ENCODE data around the gene LCE2A.
"Not testable (repeated sequence)": the region's sequence is repeated elsewhere in the genome, so short reads cannot be mapped to it uniquely, and the experiment has no call there.

The LCE2A gene

DNA sequence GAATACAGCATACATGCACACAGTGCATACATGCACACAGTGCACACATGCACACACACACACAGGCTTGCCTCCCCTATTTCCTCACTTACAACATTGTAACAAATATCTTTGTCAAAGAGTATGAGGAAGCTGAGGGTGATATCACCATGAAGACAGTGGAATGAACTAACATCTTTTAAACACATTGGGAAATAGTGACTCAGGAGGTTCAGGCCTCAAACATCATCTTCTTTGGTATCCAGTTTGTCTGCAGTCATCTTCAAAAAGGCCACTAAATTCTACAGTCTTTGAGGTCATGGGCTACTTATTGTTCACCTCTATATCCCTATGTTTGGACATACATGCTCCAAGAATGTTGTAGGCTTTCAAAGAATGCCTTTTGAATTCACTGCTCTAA lies 14.3 kb upstream of the LCE2A start:
- no peak for DNase-seq (ENCODE audit: extremely low read depth, insufficient read length)
- TF ChIP-seq, protein P1, sequence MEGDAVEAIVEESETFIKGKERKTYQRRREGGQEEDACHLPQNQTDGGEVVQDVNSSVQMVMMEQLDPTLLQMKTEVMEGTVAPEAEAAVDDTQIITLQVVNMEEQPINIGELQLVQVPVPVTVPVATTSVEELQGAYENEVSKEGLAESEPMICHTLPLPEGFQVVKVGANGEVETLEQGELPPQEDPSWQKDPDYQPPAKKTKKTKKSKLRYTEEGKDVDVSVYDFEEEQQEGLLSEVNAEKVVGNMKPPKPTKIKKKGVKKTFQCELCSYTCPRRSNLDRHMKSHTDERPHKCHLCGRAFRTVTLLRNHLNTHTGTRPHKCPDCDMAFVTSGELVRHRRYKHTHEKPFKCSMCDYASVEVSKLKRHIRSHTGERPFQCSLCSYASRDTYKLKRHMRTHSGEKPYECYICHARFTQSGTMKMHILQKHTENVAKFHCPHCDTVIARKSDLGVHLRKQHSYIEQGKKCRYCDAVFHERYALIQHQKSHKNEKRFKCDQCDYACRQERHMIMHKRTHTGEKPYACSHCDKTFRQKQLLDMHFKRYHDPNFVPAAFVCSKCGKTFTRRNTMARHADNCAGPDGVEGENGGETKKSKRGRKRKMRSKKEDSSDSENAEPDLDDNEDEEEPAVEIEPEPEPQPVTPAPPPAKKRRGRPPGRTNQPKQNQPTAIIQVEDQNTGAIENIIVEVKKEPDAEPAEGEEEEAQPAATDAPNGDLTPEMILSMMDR (IDR thresholded peaks at IDR 0.05; ENCODE audit: insufficient read depth, low read length, poor library complexity, severe bottlenecking), result no peak
- Histone ChIP-seq H3K27me3 (replicated peaks; ENCODE audit: control insufficient read depth, insufficient read depth, low read length) (no peaks in the 10 kb centered on the region), H3K4me3 (replicated peaks; ENCODE audit: low read depth, low read length) (no peak overlapping the region), H3K36me3 (ENCODE audit: control insufficient read depth, insufficient read depth, low read length) (no peaks in the 10 kb centered on the region)

DNA sequence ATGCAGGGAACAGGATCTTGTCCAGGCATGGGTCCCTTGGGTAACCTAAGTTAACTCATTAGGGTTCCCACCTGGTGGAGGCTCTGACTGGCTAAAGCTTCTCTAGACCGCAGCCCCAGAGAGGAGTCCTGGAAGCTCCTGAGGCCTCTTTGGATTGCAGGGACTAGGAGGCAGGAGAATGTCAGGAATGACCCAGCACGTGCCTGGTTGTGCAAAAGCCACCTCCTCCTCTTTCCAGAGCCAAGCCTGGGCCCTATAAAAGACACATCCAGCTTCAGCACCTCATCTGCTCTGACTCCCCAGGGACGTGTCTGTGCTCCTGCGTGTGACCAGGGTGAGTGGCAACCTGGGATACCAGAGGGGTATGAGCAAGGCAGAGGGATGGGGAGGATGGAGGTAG lies 12.3 kb upstream of the LCE2A start, which contains the start of gene LCE2B:
Gene LCE2B, plus strand, starts transcription at position 301 of the 400 bp plus-strand sequence. CDS start 721 bp downstream, outside the sequence.
- H3K27me3 ChIP-seq (replicated peaks; ENCODE audit: control insufficient read depth, insufficient read depth, low read length); H3K4me3 ChIP-seq (replicated peaks; ENCODE audit: low read depth, low read length); H3K36me3 ChIP-seq (ENCODE audit: control insufficient read depth, insufficient read depth, low read length); DNase-seq (ENCODE audit: extremely low read depth, insufficient read length): not testable (repeated sequence)

DNA sequence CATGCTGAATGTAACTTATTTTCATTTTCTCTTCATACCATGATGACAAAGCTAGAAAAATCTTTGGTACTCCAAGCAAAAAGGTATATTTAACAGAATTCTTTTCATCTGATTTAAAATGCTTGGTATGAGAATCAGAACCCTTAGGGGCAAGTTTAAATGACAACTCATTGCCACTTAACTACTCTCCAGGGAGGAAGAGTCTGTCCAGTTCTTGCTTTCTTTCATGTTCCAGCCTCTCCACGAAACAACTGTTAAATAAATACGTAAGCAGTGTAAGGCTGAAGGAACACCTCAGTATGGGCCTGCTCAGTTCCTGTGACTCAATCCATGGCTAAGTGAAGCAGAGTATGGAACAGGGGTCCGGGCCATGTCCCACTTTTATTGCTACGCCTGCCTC lies 1.6 kb downstream of the LCE2A start:
- Histone ChIP-seq H3K4me3 (replicated peaks; ENCODE audit: low read depth, low read length) (no peak overlapping the region), H3K27me3 (replicated peaks; ENCODE audit: control insufficient read depth, insufficient read depth, low read length) (no peaks in the 10 kb centered on the region; the same call in 1 of the 2 replicates), H3K36me3 (ENCODE audit: control insufficient read depth, insufficient read depth, low read length) (no peaks in the 10 kb centered on the region)
- TF ChIP-seq, protein P1 (IDR thresholded peaks at IDR 0.05; ENCODE audit: insufficient read depth, low read length, poor library complexity, severe bottlenecking), result no peak
- no peak for DNase-seq (ENCODE audit: extremely low read depth, insufficient read length)

DNA sequence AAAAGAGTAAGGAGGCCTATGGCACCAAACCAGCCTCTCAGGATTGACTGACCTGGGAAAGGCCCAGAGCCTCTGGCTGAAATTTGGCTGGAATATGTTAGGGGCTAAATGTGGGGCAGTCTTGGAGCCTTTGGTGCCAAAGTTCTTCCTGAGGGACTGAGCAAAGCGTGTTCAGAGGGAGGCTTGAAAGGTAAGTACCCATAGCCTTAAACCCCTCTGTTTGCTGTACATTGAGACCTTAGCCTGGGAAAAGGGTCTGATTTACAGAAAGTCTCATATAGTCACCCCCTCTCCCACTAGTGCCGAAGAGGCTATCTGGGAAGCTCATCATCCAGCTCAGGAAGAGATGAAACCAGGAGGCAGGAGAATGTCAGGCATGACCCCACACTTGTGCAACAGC lies 9.7 kb downstream of the LCE2A start, which contains the start of gene LCE4A:
Gene LCE4A, plus strand, starts transcription at position 301 of the 400 bp plus-strand sequence. CDS start 916 bp downstream, outside the sequence.
- Histone ChIP-seq H3K27me3 (replicated peaks; ENCODE audit: control insufficient read depth, insufficient read depth, low read length) (no peaks in the 10 kb centered on the region), H3K36me3 (ENCODE audit: control insufficient read depth, insufficient read depth, low read length) (no peaks in the 10 kb centered on the region), H3K4me3 (replicated peaks; ENCODE audit: low read depth, low read length) (no peak within 1 kb of the TSS)
- TF ChIP-seq, protein P1 (IDR thresholded peaks at IDR 0.05; ENCODE audit: insufficient read depth, low read length, poor library complexity, severe bottlenecking), result no peak
- no peak for DNase-seq (ENCODE audit: extremely low read depth, insufficient read length)

DNA sequence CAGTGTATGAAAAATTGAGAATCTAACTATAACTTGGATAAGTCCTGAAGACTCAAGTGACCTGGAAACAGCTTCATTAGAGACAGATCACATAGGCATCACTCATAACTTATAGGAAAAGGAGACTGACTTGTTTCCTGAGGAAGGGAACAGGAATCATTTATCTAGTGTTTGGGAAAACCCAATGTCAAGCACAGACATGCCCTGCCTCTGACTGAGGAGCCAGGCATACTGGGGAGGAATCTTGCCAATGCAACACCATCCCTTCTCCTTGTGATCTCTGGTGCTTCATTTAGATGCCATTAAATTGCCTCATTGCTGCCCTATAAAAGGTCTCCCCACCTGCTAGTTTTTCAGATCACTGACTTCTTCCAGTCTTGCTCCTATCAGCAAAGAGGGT lies 20.1 kb downstream of the LCE2A start:
- Histone ChIP-seq H3K27me3 (replicated peaks; ENCODE audit: control insufficient read depth, insufficient read depth, low read length) (no peaks in the 10 kb centered on the region; the same call in 1 of the 2 replicates), H3K36me3 (ENCODE audit: control insufficient read depth, insufficient read depth, low read length) (no peaks in the 10 kb centered on the region), H3K4me3 (replicated peaks; ENCODE audit: low read depth, low read length) (no peak overlapping the region)
- TF ChIP-seq, protein P1 (IDR thresholded peaks at IDR 0.05; ENCODE audit: insufficient read depth, low read length, poor library complexity, severe bottlenecking), result no peak
- no peak for DNase-seq (ENCODE audit: extremely low read depth, insufficient read length)

DNA sequence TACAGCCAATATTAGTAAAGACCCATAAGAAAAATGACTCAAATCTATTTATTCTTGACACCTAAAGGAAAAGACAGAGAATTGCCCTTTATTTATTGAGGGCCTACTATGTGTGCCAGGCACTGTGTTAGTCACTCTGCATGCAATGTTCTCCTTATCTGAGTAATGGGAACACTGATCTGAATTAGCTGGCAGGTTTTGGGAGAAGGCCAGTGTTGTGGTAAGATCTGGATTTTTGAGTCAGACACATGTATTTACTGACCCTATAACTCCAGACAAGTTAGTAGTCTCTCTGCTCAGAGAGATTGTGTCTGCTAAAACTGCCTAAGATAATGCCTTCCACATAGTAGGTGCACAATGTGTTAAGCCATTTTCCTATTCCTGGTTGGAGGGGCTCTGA lies 27.1 kb downstream of the LCE2A start:
- Histone ChIP-seq H3K36me3 (ENCODE audit: control insufficient read depth, insufficient read depth, low read length) (no peaks in the 10 kb centered on the region), H3K4me3 (replicated peaks; ENCODE audit: low read depth, low read length) (no peak overlapping the region), H3K27me3 (replicated peaks; ENCODE audit: control insufficient read depth, insufficient read depth, low read length) (no peaks in the 10 kb centered on the region; the same call in 1 of the 2 replicates)
- DNase-seq (ENCODE audit: extremely low read depth, insufficient read length), result no peak
- TF ChIP-seq, protein P1 (IDR thresholded peaks at IDR 0.05; ENCODE audit: insufficient read depth, low read length, poor library complexity, severe bottlenecking), result no peak
